ENCODE results near the gene DLEU7.

Gene DLEU7

DNA sequence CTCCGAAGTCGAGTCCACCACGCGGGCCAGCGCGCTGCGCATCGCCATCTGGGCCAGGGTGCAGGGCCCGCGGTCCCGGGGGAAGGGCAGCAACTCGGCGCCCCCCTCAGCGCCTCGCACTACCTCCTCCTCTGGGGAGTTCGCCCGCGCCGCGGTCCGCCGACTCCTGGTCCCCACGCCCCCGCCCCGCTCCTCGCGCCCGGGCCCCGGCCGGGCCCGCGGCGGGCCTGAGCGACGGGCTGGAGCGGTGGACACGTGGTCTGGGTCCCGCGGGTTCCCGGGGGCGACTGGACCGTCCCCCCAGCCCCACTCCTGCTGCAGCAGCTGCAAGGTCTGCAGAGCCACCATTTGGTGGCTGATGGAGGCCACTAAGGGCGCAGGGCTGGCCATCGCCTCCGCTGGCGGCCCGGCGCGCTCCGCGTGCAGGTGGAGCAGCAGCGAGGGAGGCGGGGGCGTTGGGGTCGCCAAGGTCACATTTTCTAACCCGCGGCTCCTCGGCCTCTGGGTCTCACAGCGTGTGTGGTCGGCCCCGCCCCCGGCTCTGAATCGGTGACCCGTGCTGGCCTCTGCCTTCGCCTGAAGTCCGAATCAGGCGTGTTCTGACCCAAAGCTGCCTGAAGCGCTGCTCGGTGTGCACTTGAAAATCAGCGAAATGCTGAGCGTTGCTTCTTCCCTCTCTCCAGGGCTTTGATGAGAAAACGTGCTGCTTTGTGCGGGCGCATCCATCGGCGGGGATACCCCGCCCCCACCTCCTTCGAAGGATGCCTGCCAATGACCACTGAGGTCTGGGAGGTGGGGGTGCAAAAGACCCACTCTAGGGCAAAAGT is at the start of gene DLEU7:
Gene DLEU7 (minus strand): TSS at position 436 of the 827 bp plus-strand sequence. CDS start 46 bp downstream, at position 390.
- DNase-seq: no peak

DNA sequence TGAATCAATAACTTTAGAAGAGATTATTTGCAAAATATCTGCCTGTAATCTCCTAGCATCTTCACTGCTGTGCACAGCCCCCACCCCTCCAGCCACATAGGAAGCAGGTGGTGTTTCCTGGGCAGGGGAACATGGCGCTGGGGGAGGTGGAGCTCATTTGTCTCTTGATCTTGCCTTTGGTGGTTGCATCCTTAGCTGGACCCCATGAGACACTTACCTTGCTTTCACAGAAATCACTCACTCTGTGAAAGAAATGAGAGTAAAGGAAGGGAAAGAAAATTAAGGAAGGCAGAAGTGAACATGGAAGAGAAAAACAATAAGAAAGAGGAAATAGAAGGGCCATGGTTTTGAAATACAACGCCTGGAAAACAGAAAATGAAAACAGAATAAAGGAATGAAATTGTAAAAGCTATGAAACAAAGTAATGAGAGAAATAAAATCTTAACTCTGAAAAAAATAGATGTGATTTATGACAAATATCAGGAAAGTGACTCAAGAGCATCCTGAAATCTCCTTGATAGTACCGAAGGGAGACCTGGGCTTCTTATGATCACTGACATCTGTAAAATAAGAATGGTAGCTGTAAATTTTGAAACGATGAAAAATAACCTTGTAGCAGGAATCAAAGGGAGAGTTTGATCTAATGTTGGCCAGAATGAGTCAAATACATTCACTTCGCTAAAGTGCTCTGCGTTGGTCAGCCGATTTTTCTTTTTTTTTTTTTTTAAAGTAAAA is 48.9 kb upstream of the DLEU7 start:
- peak; percentile 78 for DNase-seq

DNA sequence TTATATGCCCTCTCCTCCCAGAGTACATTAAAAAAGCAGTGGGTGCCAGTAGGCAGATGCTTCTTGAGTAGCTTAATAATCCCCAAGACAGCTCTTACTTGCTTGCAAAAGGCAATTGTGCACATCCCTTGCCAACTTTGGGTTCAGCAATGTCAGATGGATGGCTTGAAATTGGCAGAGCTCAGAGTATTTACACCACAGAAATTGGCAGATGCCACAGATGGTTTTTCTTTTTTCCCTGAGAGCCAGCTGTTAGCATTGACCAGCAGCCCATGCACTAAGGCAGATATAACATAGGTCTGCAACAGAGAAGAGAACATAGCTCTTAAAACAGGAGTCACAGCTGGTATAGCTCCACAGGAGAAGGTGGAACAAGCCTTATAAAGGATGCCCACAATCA is 47.7 kb upstream of the DLEU7 start:
- DNase-seq: no peak

GRCh38 chr13:50889317-50889716 is 45.8 kb upstream of the DLEU7 start:
- no peak for DNase-seq

DNA sequence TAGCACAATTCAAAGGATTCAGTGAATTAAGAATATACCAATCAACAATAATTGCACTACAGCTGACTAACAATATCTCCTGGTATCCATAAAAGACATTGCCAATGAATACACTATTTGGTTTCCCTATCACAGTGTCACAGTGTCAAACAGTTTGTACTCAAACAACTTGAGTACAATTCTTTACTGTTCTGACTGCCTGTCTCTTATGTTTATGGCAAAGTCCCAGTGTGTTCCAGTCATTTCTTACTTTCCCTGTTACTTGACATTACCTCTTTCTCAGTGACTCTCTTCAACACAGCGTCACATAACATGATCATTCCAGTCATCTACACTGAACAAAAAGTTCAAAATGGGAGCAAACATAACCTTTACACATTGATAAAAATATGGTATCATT is 44.9 kb upstream of the DLEU7 start:
- peak; percentile 10 for DNase-seq

DNA sequence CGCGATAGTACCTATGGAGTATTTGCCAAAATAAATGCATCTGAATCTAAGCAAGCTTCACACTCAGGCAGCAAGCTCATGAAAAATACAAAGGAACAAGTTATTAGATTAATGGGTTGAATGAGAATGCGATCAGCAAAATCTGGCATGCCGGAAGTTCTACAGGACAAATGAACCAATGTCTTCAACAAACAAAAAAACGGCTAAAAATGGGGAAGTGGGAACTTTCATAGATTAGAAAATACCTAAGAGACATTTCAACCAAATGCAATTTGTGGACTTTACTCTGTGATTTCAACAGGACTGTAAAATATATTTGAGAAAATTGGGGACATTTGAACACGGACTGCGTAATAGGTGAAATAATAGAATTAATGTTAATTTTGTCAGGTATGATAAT is 43.7 kb upstream of the DLEU7 start:
- no peak for DNase-seq

GRCh38 chr13:50884265-50884664 is 40.8 kb upstream of the DLEU7 start:
- DNase-seq: no peak

DNA sequence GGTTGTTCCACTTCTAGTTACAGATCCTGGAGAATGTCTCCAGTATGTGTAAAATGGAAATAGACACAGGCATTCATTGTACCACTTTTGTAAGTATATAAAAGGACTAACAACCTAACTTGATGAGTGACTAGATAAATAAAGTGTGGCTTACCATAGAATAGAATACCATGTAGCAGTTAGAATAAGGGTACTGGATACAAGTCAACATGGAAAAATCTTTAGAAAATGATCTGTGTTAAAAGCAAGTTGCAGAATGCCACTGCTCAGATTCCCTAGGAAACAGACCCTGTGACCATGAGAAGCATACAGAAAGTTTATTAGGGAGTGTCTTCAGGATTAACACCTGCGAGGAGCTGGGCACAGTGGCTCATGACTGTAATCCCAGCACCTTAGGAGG is 40.2 kb upstream of the DLEU7 start:
- DNase-seq: no peak

DNA sequence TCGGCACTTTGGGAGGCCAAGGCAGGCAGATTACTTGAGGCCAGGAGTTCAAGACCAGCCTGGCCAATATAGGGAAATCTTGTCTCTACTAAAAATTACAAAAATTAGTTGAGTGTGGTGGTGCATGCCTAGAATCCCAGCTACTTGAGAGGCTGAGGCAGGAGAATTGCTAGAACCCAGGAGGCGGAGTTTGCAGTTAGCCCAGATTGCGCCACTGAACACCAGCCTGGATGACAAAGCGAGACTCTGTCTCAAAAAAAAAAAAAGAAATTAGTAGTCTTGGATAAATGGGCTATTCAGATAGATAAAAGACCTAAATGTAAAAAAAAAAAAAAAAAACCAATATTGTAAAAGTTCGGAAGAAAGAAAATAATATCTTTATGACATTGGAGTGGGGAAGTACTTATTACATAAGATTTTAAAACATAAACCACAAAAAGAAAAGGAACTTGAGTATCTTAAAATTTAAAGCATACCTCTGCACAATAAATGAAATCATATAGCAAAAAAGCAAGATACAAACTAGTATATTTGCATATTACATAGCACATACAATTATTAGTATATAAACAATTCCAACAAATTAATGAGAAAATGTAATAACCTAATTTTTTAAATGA is 39.4 kb upstream of the DLEU7 start:
- no peak for DNase-seq

- no peak for DNase-seq
Observed at GRCh38 chr13:50873991-50874390, 30.5 kb upstream of the DLEU7 start.

DNA sequence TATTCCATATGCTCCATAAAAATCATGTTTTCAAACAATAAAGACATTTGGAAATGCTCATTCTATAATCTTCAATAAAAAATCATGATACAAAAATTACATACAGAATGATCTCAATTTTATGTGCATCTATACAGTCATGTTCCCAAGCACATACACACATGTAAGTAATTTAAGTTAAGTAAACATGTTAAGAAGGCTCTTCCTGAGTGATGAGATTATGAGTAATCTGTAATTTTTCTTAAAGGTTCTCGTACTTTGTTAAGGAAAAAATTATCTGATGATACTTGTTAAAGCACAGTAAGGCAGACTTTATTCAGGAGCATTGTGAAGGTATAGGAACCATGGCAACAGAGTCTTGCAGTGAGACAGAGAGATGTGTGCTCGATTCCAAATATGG is 30.0 kb upstream of the DLEU7 start:
- DNase-seq: no peak

- no peak for DNase-seq
Observed at GRCh38 chr13:50871405-50871804, 27.9 kb upstream of the DLEU7 start.

- DNase-seq: no peak
Observed at GRCh38 chr13:50867637-50867945, 24.1 kb upstream of the DLEU7 start.

GRCh38 chr13:50866817-50867636 is 23.5 kb upstream of the DLEU7 start:
- no peak for DNase-seq

GRCh38 chr13:50864492-50864891 is 21.0 kb upstream of the DLEU7 start:
- DNase-seq: no peak

DNA sequence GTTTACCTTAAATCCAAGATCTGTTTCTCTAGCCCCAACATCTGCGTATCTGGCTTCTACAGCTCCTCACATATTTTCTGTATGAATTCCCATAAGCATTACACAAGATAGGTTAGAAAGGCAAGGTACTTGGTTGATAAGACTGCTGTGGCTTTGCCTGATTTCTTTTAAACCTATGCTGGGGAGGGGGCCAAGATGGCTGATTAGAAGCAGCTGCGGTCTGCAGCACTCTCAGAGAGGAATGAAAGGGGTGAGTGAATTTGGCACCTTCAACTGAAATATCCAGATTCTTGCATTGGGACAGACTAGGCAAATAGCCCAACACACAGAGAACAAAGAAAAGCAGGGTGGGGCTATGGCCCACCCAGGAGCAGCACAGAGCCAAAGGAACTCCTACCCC is 12.2 kb upstream of the DLEU7 start:
- no peak for DNase-seq

DNA sequence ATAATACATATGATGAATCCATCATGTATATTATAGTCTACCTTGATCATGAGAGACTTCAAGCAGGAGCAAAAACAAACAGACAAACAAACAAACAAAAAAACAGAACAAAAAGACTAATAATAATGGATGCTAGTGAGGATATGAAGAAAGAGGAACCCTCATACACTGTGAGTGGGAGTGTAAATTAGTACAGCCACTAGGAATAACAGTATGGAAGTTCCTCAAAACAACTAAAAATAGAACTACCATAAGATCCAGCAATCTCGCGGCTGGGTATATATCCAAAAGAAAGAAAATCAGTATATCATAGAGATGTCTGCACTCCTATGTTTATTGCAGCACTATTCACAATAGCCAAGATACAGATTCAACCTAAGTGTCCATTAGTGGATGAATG is 7.0 kb upstream of the DLEU7 start:
- DNase-seq: no peak

- DNase-seq: no peak
Observed at GRCh38 chr13:50847501-50847900, 4.0 kb upstream of the DLEU7 start.

- DNase-seq: no peak
Observed at GRCh38 chr13:50846861-50847475, 3.5 kb upstream of the DLEU7 start.

DNA sequence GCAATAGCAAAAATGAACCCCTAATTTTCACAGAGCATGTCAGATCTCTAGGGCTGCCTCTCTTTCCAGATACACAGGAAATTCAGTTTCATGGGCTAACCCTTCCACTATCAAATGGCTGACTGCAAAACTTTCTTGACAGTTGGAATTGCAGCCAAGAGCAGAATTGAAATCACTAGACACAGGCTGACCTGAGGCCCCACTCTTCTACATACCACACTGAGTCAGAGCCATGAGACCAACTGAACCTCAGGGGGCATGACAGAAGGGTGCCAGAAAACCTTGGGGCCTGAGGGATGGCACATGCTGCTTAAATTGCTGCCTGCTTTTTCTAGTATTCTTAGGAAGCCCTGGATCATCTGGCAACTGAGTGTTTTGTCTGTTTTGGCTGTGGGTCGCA is 1.7 kb upstream of the DLEU7 start:
- no peak for DNase-seq

GRCh38 chr13:50844084-50844875 is 788 bp upstream of the DLEU7 start:
- no peak for DNase-seq

DNA sequence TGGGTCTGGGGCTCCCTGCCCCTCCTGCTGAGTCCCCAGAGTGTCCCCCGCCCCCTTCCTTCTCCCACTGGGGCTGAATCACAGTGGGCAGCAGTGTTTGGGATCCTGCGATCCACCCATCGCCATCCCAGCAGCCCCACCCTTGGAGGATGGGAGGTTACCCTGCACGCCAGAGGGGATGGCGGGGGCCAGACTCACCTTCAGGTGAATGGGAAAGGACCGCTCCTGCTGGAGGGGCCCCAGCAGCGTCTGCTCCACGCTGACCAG is 569 bp downstream of the DLEU7 start:
- DNase-seq: no peak

All from activated CD4-positive, alpha-beta T cell treated with anti-CD3 and anti-CD28 coated beads, Interleukin-10, Interleukin-2, amounts not matched to agents 100 ng/mL and 50 ng/mL, durations not matched to agents 16 hours and 8 hours (primary cell).